ENCODE measurements around the gene PRDM16. TPM values are rescaled to one million over a fixed set of nuclear protein-coding genes. Genes with fewer than 3 reads are reported as not detected.

Gene PRDM16
- total and polyA plus RNA-seq, 2 donors (not counting 1 experiment from before 2014, with no cell fraction given), result 0.03 to 0.12 TPM

GRCh38 chr1:3176028-3176427, 107.0 kb downstream of the PRDM16 start:
- H3K4me3 ChIP-seq (ENCODE audit: control extremely low read depth in 1 of 5, extremely low read depth in 1 of 5, insufficient read depth in 1 of 5, low read depth in 2 of 5, low read length in 4 of 5), result no peak overlapping the region
- no peaks in the 10 kb centered on the region for H3K79me2 ChIP-seq (ENCODE audit: control insufficient read depth, insufficient read depth, low read length)
- no peak overlapping the region for H2AFZ ChIP-seq (ENCODE audit: insufficient read depth, low read depth, low read length, poor library complexity, severe bottlenecking)
- Mint-ChIP-seq H3K4me3 (no peak overlapping the region), H3K9me3 (ENCODE audit: insufficient read depth) (no peaks in the 10 kb centered on the region), H3K27ac (no peak overlapping the region), H3K4me1 (peaks cover 3% of the 10 kb centered on the region), H3K27me3 (peaks cover 30% of the 10 kb centered on the region)
- no peak overlapping the region for H3K9ac ChIP-seq (ENCODE audit: low read length)
- H3K4me1 ChIP-seq (ENCODE audit: control insufficient read depth in 2 of 2, insufficient read depth in 2 of 2, low read length in 2 of 2), result peaks cover 2 to 6% of the 10 kb centered on the region in 2 donors
- H3K36me3 ChIP-seq (replicated peaks in 1 of 2; ENCODE audit: control extremely low read depth in 1 of 2, control insufficient read depth in 1 of 2, extremely low read depth in 1 of 2, insufficient read depth in 2 of 2, low read length in 1 of 2), result no peaks in the 10 kb centered on the region
- H3K27ac ChIP-seq (ENCODE audit: low read length in 2 of 2), result no peak overlapping the region
- H3K9me3 ChIP-seq (ENCODE audit: control extremely low read depth in 1 of 3, control insufficient read depth in 2 of 3, insufficient read depth in 1 of 3, low read length in 2 of 3), result peaks cover 0 to 7% (median 0%) of the 10 kb centered on the region in 3 donors
- DNase-seq, result no peak
- no peak for TF ChIP-seq CTCF (IDR thresholded peaks at IDR 0.05)
- no peak for TF ChIP-seq EZH2 (IDR thresholded peaks at IDR 0.05; ENCODE audit: borderline replicate concordance, insufficient read depth, low read depth, low read length, poor library complexity, severe bottlenecking)
- no peaks in the 10 kb centered on the region for H4K20me1 ChIP-seq (ENCODE audit: control insufficient read depth, insufficient read depth, low read length, poor library complexity, severe bottlenecking)
- H3K27me3 ChIP-seq (replicated peaks in 1 of 4; ENCODE audit: control extremely low read depth in 1 of 4, control insufficient read depth in 3 of 4, insufficient read depth in 4 of 4, low read length in 3 of 4), result peaks cover 0 to 19% (median 1%) of the 10 kb centered on the region in 4 experiments
- ChIA-PET CTCF (no interaction called here), POLR2A (no interaction called here)
- no peak for ATAC-seq (ENCODE audit: low read depth)
- no peak overlapping the region for H3K4me2 ChIP-seq (replicated peaks; ENCODE audit: low read depth, low read length, poor library complexity, severe bottlenecking)
- intact Hi-C loops (cut with micrococcal nuclease), result no loop called here

DNA sequence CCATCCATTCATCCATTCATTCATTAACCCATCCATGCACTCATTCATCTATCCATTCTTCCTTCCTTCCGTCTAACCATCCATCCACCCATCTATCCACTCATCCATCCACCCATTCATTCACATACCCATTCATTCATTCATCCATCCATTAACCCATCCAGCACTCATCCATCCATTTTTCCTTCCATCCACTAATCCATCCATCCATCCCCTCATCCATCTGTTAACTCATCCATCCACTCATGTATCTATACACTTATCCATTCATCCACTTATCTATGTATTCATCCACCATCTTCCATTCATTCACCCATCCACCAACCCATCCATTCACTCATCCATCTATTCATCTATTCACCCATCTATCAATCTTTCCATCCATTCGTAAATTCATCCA, 107.8 kb downstream of the PRDM16 start:
- H3K4me3 Mint-ChIP-seq, result no peak overlapping the region
- intact Hi-C loops (cut with micrococcal nuclease), result no loop called here
- no peak for ATAC-seq (ENCODE audit: low read depth)
- Histone ChIP-seq H2AFZ (ENCODE audit: insufficient read depth, low read depth, low read length, poor library complexity, severe bottlenecking) (no peak overlapping the region), H3K4me1 (ENCODE audit: control insufficient read depth in 2 of 2, insufficient read depth in 2 of 2, low read length in 2 of 2) (no peaks in the 10 kb centered on the region), H3K27ac (ENCODE audit: low read length in 2 of 2) (no peak overlapping the region), H3K9me3 (ENCODE audit: control extremely low read depth in 1 of 3, control insufficient read depth in 2 of 3, insufficient read depth in 1 of 3, low read length in 2 of 3) (peaks cover 0 to 9% (median under 1%) of the 10 kb centered on the region in 3 donors), H3K79me2 (ENCODE audit: control insufficient read depth, insufficient read depth, low read length) (no peaks in the 10 kb centered on the region), H3K9ac (ENCODE audit: low read length) (no peak overlapping the region), H4K20me1 (ENCODE audit: control insufficient read depth, insufficient read depth, low read length, poor library complexity, severe bottlenecking) (no peaks in the 10 kb centered on the region), H3K4me3 (ENCODE audit: control extremely low read depth in 1 of 5, extremely low read depth in 1 of 5, insufficient read depth in 1 of 5, low read depth in 2 of 5, low read length in 4 of 5) (no peak overlapping the region), H3K27me3 (replicated peaks in 1 of 4; ENCODE audit: control extremely low read depth in 1 of 4, control insufficient read depth in 3 of 4, insufficient read depth in 4 of 4, low read length in 3 of 4) (peaks cover 0 to 16% (median 1%) of the 10 kb centered on the region in 4 experiments), H3K36me3 (replicated peaks in 1 of 2; ENCODE audit: control extremely low read depth in 1 of 2, control insufficient read depth in 1 of 2, extremely low read depth in 1 of 2, insufficient read depth in 2 of 2, low read length in 1 of 2) (no peaks in the 10 kb centered on the region), H3K4me2 (replicated peaks; ENCODE audit: low read depth, low read length, poor library complexity, severe bottlenecking) (no peak overlapping the region)
- peaks cover 27% of the 10 kb centered on the region for H3K27me3 Mint-ChIP-seq
- TF ChIP-seq CTCF (IDR thresholded peaks at IDR 0.05) (no peak), EZH2 (IDR thresholded peaks at IDR 0.05; ENCODE audit: borderline replicate concordance, insufficient read depth, low read depth, low read length, poor library complexity, severe bottlenecking) (no peak)
- no peak overlapping the region for H3K27ac Mint-ChIP-seq
- H3K9me3 Mint-ChIP-seq (ENCODE audit: insufficient read depth), result no peaks in the 10 kb centered on the region
- H3K4me1 Mint-ChIP-seq, result no peaks in the 10 kb centered on the region
- ChIA-PET POLR2A (no interaction called here), CTCF (no interaction called here)
- DNase-seq, result no peak
- WGBS (ENCODE audit: insufficient coverage), result 96% methylated on average over 2 of the region's 2 CpGs
